HepG2 (cell line): ENCODE results near the gene POLR2B. TPM values are rescaled to one million over a fixed set of nuclear protein-coding genes. Genes with fewer than 3 reads are reported as not detected.

Experiments used
- ATAC-seq: fragments of 200-7000 bp; cut with Tn5 transposase; 3 replicates; pipeline ENCODE4 v1.9.1; 2020; ENCODE audit warnings: mild to moderate bottlenecking, moderate library complexity
- BruUV-seq: library from RNA; stranded (reverse); fragments of 400-500 nt; replicated peaks from 2 replicates; lab custom pipeline; 2021; lab: Mats Ljungman, UMichigan
- CTCF ChIA-PET: fragments of 300-600 bp; formaldehyde crosslinking; extraction: SDS; loops from one replicate; lab custom pipeline; 2021; ENCODE audit warnings: low total read pairs, inconsistent platforms, low intra/inter-chr PET ratio; lab: Yijun Ruan, JAX
- POLR2A ChIA-PET: fragments of 350-600 bp; sonication (Branson Sonifier 250); formaldehyde crosslinking; loops from one replicate; lab custom pipeline; 2020; ENCODE audit warnings: antibody characterized with exemption, inconsistent platforms; lab: Yijun Ruan, JAX
- DNase-seq: peaks from one replicate; pipeline ENCODE4 v3.0.0-alpha.2; 2015; ENCODE audit warnings: low spot score
- FAIRE-seq: peaks from 3 replicates; lab custom pipeline; 2011; peaks lifted over from hg19 to GRCh38; lab: Jason Lieb, UNC
- H2AFZ ChIP-seq: one replicate; pipeline ENCODE4 v1.6.1; 2011; ENCODE audit warnings: low read length, inconsistent platforms
- H3K27ac ChIP-seq: fragments of 300-600 bp; 3 replicates; pipeline ENCODE4 v1.8.0; 2011; ENCODE audit warnings: mixed run types, mild to moderate bottlenecking, mixed read lengths, low read length, inconsistent platforms; ENCODE audit not compliant: insufficient read depth; ENCODE audit errors: extremely low read length
- H3K27me3 ChIP-seq, 2 experiments: fragments of 200-600 bp in 1 of 2; 2 replicates in 1 of 2; 3 replicates in 1 of 2; pipeline versions ENCODE4 v1.6.0 to v1.8.0; 2011; ENCODE audit warnings: low read length in 2 of 2, mild to moderate bottlenecking in 2 of 2, moderate library complexity in 2 of 2, inconsistent platforms in 1 of 2; ENCODE audit not compliant: insufficient read depth in 2 of 2, control insufficient read depth in 1 of 2
- H3K36me3 ChIP-seq, 2 experiments: fragments of 200-600 bp in 1 of 2; replicated peaks in 1 of 2; 2 replicates in 1 of 2; 3 replicates in 1 of 2; pipeline versions ENCODE4 v1.5.1 to v1.8.0; 2011; ENCODE audit warnings: low read length in 2 of 2, inconsistent platforms in 1 of 2; ENCODE audit not compliant: insufficient read depth in 2 of 2, control insufficient read depth in 1 of 2
- H3K4me1 ChIP-seq: 2 replicates; pipeline ENCODE4 v1.5.1; 2012; ENCODE audit warnings: low read length, inconsistent platforms; ENCODE audit not compliant: insufficient read depth
- H3K4me2 ChIP-seq: 2 replicates; pipeline ENCODE4 v1.6.0; 2011; ENCODE audit warnings: low read depth, low read length, inconsistent platforms
- H3K4me3 ChIP-seq, 3 experiments: fragments of 200-600 bp in 1 of 3; sonication (generic), shearing (Covaris generic) in 1 of 3; replicated peaks in 1 of 3; 2 replicates each; pipeline ENCODE4 v1.5.1; 2011 to 2016; ENCODE audit warnings: low read length in 3 of 3, inconsistent platforms in 2 of 3, low read depth in 2 of 3, mild to moderate bottlenecking in 2 of 3, control low read depth in 1 of 3, mixed read lengths in 1 of 3; ENCODE audit not compliant: insufficient read depth in 1 of 3
- H3K79me2 ChIP-seq: one replicate; pipeline ENCODE4 v1.6.1; 2011; ENCODE audit warnings: low read length, inconsistent platforms; ENCODE audit not compliant: insufficient read depth
- H3K9ac ChIP-seq: 2 replicates; pipeline ENCODE4 v1.6.0; 2011; ENCODE audit warnings: mild to moderate bottlenecking, low read depth, low read length, inconsistent platforms; ENCODE audit not compliant: insufficient read depth
- H3K9me3 ChIP-seq: 2 replicates; pipeline ENCODE4 v1.5.1; 2012; ENCODE audit warnings: mild to moderate bottlenecking, low read length
- H4K20me1 ChIP-seq: 2 replicates; pipeline ENCODE4 v1.6.0; 2011; ENCODE audit warnings: inconsistent platforms, mild to moderate bottlenecking, low read length, moderate library complexity; ENCODE audit not compliant: insufficient read depth
- CBX5 ChIP-seq: sonication (generic); formaldehyde crosslinking; IDR thresholded peaks from 2 replicates; pipeline ENCODE4 v1.4.0; 2020; ENCODE audit warnings: missing genetic modification reagents, borderline replicate concordance
- CHD4 ChIP-seq: fragments of 200-600 bp; sonication (generic); IDR thresholded peaks from 2 replicates; pipeline ENCODE4 v1.7.0; 2017; ENCODE audit warnings: mild to moderate bottlenecking, low read length, borderline replicate concordance
- HMG20A ChIP-seq: IDR thresholded peaks from 2 replicates; pipeline ENCODE4 v1.6.1; 2016; ENCODE audit warnings: borderline replicate concordance
- MXI1 ChIP-seq: IDR thresholded peaks from 3 replicates; pipeline ENCODE4 v1.6.1; 2012; ENCODE audit warnings: low read depth, low read length, inconsistent platforms, borderline replicate concordance
- PHF21A ChIP-seq: sonication (generic); formaldehyde crosslinking; IDR thresholded peaks from 2 replicates; pipeline ENCODE4 v1.5.0; 2020; ENCODE audit warnings: mild to moderate bottlenecking, missing genetic modification reagents
- RAD51 ChIP-seq: fragments of 450-650 bp; IDR thresholded peaks from 2 replicates; pipeline ENCODE4 v1.6.1; 2016; ENCODE audit warnings: borderline replicate concordance
- REXO4 ChIP-seq: sonication (generic); formaldehyde crosslinking; IDR thresholded peaks from 2 replicates; pipeline ENCODE4 v1.8.0; 2022; ENCODE audit warnings: missing genetic modification reagents, mild to moderate bottlenecking, borderline replicate concordance
- RFXANK ChIP-seq: IDR thresholded peaks from 2 replicates; pipeline ENCODE4 v1.6.1; 2016
- RORA ChIP-seq: sonication (generic); formaldehyde crosslinking; IDR thresholded peaks from 2 replicates; pipeline ENCODE4 v1.5.0; 2020; ENCODE audit warnings: mild to moderate bottlenecking, missing genetic modification reagents, moderate library complexity
- TOPORS ChIP-seq: sonication (generic); formaldehyde crosslinking; IDR thresholded peaks from 2 replicates; pipeline ENCODE4 v1.8.0; 2023; ENCODE audit warnings: mild to moderate bottlenecking, missing genetic modification reagents
- YY1 ChIP-seq: IDR thresholded peaks from 2 replicates; pipeline ENCODE4 v1.6.1; 2011; ENCODE audit warnings: low read length, low read depth, moderate library complexity, mild to moderate bottlenecking; ENCODE audit not compliant: insufficient read depth, insufficient replicate concordance
- ZEB1 ChIP-seq: IDR thresholded peaks from 2 replicates; pipeline ENCODE4 v1.6.1; 2012; ENCODE audit warnings: mild to moderate bottlenecking, low read depth, inconsistent platforms; ENCODE audit not compliant: insufficient replicate concordance
- ZNF124 ChIP-seq: sonication (generic); formaldehyde crosslinking; IDR thresholded peaks from 2 replicates; pipeline ENCODE4 v1.4.0; 2020; ENCODE audit warnings: missing genetic modification reagents
- ZNF253 ChIP-seq: sonication (generic); formaldehyde crosslinking; IDR thresholded peaks from 2 replicates; pipeline ENCODE4 v1.8.0; 2022; ENCODE audit warnings: mild to moderate bottlenecking, missing genetic modification reagents, borderline replicate concordance
- ZNF282 ChIP-seq: fragments of 450-650 bp; IDR thresholded peaks from 2 replicates; pipeline ENCODE4 v1.6.1; 2018; ENCODE audit not compliant: partially characterized antibody
- ZNF841 ChIP-seq: sonication (generic); formaldehyde crosslinking; IDR thresholded peaks from 2 replicates; pipeline ENCODE4 v1.8.1; 2023; ENCODE audit warnings: missing genetic modification reagents, borderline replicate concordance
- WGBS: methylation state at CpG from one replicate; pipeline ENCODE4 v1.1.6; 2017; ENCODE audit warnings: low lambda C conversion rate; 5-methylcytosine and 5-hydroxymethylcytosine counted together
- in situ Hi-C: cut with HindIII; loops from 2 replicates; pipeline ENCODE4 v1.10.0; 2017; ENCODE audit warnings: low pct_unique_long_range_greater_than_20kb; ENCODE audit not compliant: extremely low pct_ligation_motif_present
- intact Hi-C: fragments of 100-400 bp; cut with micrococcal nuclease; formaldehyde crosslinking; loops from one replicate; pipeline ENCODE4 v1.10.0; 2022; ENCODE audit not compliant: unreplicated experiment
- polyA plus RNA-seq, 8 experiments: library from polyadenylated mRNA; depleted of rRNA in 3 of 8; stranded (reverse) in 7 of 8; unstranded in 1 of 8; fragments of >200 nt; fragmentation: Illumina TruSeq in 4 of 8; extraction: Trizol in 4 of 8; gene quantifications; 2 replicates each; pipeline versions ENCODE4 v1.2.1 to v1.2.3, GENCODE V29; 2011 to 2016; ENCODE audit warnings: low read depth in 4 of 8, missing spikeins in 1 of 8, mixed read lengths in 1 of 8; ENCODE audit not compliant: insufficient read depth in 1 of 8
- total RNA-seq, 5 experiments: library from RNA; depleted of rRNA; stranded (reverse); fragments of >200 nt; fragmentation: Illumina TruSeq; extraction: Trizol; gene quantifications; 2 replicates each; pipeline ENCODE4 v1.2.3, GENCODE V29; 2016; ENCODE audit warnings: low read depth in 1 of 5
- TF ChIP-seq, protein P1 (sequence below): sonication (generic); formaldehyde crosslinking; IDR thresholded peaks from 2 replicates; pipeline ENCODE4 v1.5.0; 2020; ENCODE audit warnings: missing genetic modification reagents, mild to moderate bottlenecking, borderline replicate concordance
- TF ChIP-seq, protein P2 (sequence below): sonication (generic); formaldehyde crosslinking; IDR thresholded peaks from 2 replicates; pipeline ENCODE4 v1.4.0; 2020; ENCODE audit warnings: missing genetic modification reagents
- TF ChIP-seq, protein P3 (sequence below): sonication (generic); formaldehyde crosslinking; IDR thresholded peaks from 2 replicates; pipeline ENCODE4 v1.4.0; 2020; ENCODE audit warnings: missing genetic modification reagents, borderline replicate concordance

POLR2B gene
- total and polyA plus RNA-seq, 2 of the 13 experiments (the other 11 are each of a cell fraction or from before 2014, with no cell fraction given) = 70.6 to 116 TPM

DNA sequence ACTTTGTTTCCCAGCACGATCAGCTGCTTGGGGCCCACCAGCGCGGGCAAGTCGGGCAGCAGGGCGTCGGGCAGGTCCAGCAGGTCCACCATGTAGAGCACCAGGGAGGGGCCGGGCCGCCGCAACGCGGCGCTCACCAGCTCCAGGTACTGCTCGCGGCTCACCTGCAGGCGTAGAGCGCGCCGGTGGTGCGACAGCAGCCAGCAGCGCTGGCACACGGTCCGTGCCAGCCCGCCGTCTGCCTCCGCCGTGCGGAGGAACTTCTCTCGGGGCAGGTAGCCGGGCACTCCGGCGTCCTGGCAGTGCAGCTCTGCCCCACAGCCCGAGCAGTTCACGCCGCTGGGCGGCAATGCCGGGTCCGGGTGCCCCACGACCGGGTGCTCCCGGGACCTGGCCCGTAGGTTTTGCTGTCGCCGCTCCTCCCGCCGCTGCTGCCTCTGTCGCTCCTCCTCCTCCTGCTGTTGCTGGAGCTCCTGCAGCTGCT is 1.8 kb upstream of the POLR2B start:
- POLR2A ChIA-PET = interaction anchor here (0.7 to 3.5 kb wide), 11 partner anchors 11 to 1431 kb away, joined by 3 to 49 read pairs (median 4); partner anchors contain the start of genes AASDH, PAICS, PPAT and REST
- no peak overlapping the region for H2AFZ ChIP-seq
- H3K4me2 ChIP-seq = peak overlapping the region; percentile 84
- CTCF ChIA-PET = no interaction called here
- peak overlapping the region; percentile 90 to 93 (median 92) for H3K4me3 ChIP-seq
- peaks cover 36% of the 10 kb centered on the region for H3K4me1 ChIP-seq
- BruUV-seq = TSS peak; percentile 44
- peak overlapping the region; percentile 88 for H3K27ac ChIP-seq
- peaks cover 14 to 24% of the 10 kb centered on the region in 2 experiments for H3K36me3 ChIP-seq
- intact Hi-C loops (loop anchor here (2.0 to 5.0 kb wide), 3 partner anchors 16 to 540 kb away; partner anchors contain the start of genes PAICS and PPAT), in situ Hi-C loops (no loop called here)
- H3K9me3 ChIP-seq = peaks cover 16% of the 10 kb centered on the region
- H3K79me2 ChIP-seq = peaks cover 64% of the 10 kb centered on the region
- H4K20me1 ChIP-seq = peaks cover 26% of the 10 kb centered on the region
- no peaks in the 10 kb centered on the region; a peak in 1 of 5 replicates for H3K27me3 ChIP-seq
- peak overlapping the region; percentile 97 for H3K9ac ChIP-seq
- no peak for FAIRE-seq
- peak; percentile 85 for ATAC-seq
- WGBS = no CpG with 5 or more reads among the region's 46 CpGs
- peak; percentile 26 for DNase-seq
- TF ChIP-seq ZNF282 (no peak), RAD51 (no peak), CHD4 (no peak), RORA (no peak), CBX5 (CRISPR knock-in tag) (no peak), YY1 (no peak), PHF21A (CRISPR knock-in tag) (no peak), TOPORS (CRISPR knock-in tag) (no peak; the same call in 1 of the 2 replicates), ZNF841 (CRISPR knock-in tag) (no peak), RFXANK (CRISPR knock-in tag) (no peak), ZNF253 (CRISPR knock-in tag) (no peak), HMG20A (CRISPR knock-in tag) (no peak), MXI1 (peak; percentile 58; the same call in 1 of the 3 replicates), ZNF124 (CRISPR knock-in tag) (no peak), ZEB1 (peak; percentile 81), REXO4 (CRISPR knock-in tag) (no peak)
- TF ChIP-seq, protein P1, sequence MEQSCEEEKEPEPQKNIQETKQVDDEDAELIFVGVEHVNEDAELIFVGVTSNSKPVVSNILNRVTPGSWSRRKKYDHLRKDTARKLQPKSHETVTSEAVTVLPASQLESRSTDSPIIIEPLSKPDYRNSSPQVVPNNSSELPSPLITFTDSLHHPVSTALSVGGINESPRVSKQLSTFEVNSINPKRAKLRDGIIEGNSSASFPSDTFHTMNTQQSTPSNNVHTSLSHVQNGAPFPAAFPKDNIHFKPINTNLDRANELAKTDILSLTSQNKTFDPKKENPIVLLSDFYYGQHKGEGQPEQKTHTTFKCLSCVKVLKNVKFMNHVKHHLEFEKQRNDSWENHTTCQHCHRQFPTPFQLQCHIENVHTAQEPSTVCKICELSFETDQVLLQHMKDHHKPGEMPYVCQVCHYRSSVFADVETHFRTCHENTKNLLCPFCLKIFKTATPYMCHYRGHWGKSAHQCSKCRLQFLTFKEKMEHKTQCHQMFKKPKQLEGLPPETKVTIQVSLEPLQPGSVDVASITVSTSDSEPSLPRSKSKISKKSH (CRISPR knock-in tag) = peak; percentile 24; the same call in 1 of the 2 replicates
- TF ChIP-seq, protein P2, sequence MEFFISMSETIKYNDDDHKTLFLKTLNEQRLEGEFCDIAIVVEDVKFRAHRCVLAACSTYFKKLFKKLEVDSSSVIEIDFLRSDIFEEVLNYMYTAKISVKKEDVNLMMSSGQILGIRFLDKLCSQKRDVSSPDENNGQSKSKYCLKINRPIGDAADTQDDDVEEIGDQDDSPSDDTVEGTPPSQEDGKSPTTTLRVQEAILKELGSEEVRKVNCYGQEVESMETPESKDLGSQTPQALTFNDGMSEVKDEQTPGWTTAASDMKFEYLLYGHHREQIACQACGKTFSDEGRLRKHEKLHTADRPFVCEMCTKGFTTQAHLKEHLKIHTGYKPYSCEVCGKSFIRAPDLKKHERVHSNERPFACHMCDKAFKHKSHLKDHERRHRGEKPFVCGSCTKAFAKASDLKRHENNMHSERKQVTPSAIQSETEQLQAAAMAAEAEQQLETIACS (CRISPR knock-in tag) = no peak
- TF ChIP-seq, protein P3, sequence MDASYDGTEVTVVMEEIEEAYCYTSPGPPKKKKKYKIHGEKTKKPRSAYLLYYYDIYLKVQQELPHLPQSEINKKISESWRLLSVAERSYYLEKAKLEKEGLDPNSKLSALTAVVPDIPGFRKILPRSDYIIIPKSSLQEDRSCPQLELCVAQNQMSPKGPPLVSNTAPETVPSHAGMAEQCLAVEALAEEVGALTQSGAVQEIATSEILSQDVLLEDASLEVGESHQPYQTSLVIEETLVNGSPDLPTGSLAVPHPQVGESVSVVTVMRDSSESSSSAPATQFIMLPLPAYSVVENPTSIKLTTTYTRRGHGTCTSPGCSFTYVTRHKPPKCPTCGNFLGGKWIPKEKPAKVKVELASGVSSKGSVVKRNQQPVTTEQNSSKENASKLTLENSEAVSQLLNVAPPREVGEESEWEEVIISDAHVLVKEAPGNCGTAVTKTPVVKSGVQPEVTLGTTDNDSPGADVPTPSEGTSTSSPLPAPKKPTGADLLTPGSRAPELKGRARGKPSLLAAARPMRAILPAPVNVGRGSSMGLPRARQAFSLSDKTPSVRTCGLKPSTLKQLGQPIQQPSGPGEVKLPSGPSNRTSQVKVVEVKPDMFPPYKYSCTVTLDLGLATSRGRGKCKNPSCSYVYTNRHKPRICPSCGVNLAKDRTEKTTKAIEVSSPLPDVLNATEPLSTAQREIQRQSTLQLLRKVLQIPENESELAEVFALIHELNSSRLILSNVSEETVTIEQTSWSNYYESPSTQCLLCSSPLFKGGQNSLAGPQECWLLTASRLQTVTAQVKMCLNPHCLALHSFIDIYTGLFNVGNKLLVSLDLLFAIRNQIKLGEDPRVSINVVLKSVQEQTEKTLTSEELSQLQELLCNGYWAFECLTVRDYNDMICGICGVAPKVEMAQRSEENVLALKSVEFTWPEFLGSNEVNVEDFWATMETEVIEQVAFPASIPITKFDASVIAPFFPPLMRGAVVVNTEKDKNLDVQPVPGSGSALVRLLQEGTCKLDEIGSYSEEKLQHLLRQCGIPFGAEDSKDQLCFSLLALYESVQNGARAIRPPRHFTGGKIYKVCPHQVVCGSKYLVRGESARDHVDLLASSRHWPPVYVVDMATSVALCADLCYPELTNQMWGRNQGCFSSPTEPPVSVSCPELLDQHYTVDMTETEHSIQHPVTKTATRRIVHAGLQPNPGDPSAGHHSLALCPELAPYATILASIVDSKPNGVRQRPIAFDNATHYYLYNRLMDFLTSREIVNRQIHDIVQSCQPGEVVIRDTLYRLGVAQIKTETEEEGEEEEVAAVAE (CRISPR knock-in tag) = no peak
